ENCODE results near the gene NEK5. TPM values are rescaled to one million over a fixed set of nuclear protein-coding genes. Genes with fewer than 3 reads are reported as not detected.

NEK5 gene
- polyA plus RNA-seq, 3 donors: 0.07 TPM; not detected in 2

- Histone ChIP-seq H3K9me3 (replicated peaks in 1 of 2; ENCODE audit: control insufficient read depth in 1 of 2, insufficient read depth in 1 of 2, low read length in 2 of 2) (no peaks in the 10 kb centered on the region), H3K9ac (ENCODE audit: insufficient read depth, low read length, poor library complexity, severe bottlenecking) (no peak overlapping the region), H4K20me1 (ENCODE audit: insufficient read depth, low read length) (no peaks in the 10 kb centered on the region), H3K79me2 (ENCODE audit: insufficient read depth, low read length) (no peaks in the 10 kb centered on the region), H3K27me3 (ENCODE audit: control insufficient read depth in 2 of 2, insufficient read depth in 2 of 2, low read length in 2 of 2) (peaks cover 7 to 13% of the 10 kb centered on the region in 2 donors), H3K36me3 (replicated peaks in 1 of 2; ENCODE audit: control insufficient read depth in 1 of 2, insufficient read depth in 2 of 2, low read length in 2 of 2) (no peaks in the 10 kb centered on the region), H3K4me3 (replicated peaks in 1 of 3; ENCODE audit: low read depth in 2 of 3, low read length in 3 of 3) (no peak overlapping the region), H3K4me1 (ENCODE audit: control insufficient read depth in 1 of 2, insufficient read depth in 2 of 2, low read length in 2 of 2) (no peaks in the 10 kb centered on the region), H2AFZ (ENCODE audit: insufficient read depth, low read depth, low read length, poor library complexity, severe bottlenecking) (no peak overlapping the region), H3K4me2 (replicated peaks; ENCODE audit: extremely low read depth, low read length, poor library complexity, severe bottlenecking) (no peak overlapping the region), H3K27ac (ENCODE audit: low read depth in 1 of 2, low read length in 2 of 2) (no peak overlapping the region)
- WGBS (ENCODE audit: insufficient coverage): 84% methylated on average over 7 of the region's 7 CpGs
- no peak for DNase-seq
- Mint-ChIP-seq H3K4me1 (peaks cover 2% of the 10 kb centered on the region), H3K4me3 (no peak overlapping the region), H3K27ac (no peak overlapping the region), H3K27me3 (ENCODE audit: low read depth in 3 of 3) (peaks cover 13 to 21% (median 16%) of the 10 kb centered on the region in 3 donors), H3K36me3 (no peaks in the 10 kb centered on the region), H3K9me3 (peaks cover 0 to 1% (median 0%) of the 10 kb centered on the region in 7 donors)
- no peak for TF ChIP-seq CTCF (IDR thresholded peaks at IDR 0.05)
- intact Hi-C loops (cut with micrococcal nuclease): loop anchor here in 1 of 2 donors (10.0 kb wide), 1 partner anchor 120 kb away; the partner anchor contains the start of gene NEK5
Measured at GRCh38 chr13:52004511-52005170, 124.2 kb downstream of the NEK5 start.

GRCh38 chr13:52003541-52003940 is 125.3 kb downstream of the NEK5 start:
- peaks cover under 1% of the 10 kb centered on the region for H3K4me1 Mint-ChIP-seq
- DNase-seq: no peak
- intact Hi-C loops (cut with micrococcal nuclease): loop anchor here in 1 of 2 donors (10.0 kb wide), 1 partner anchor 121 kb away; the partner anchor contains the start of gene NEK5

More at GRCh38 chr13:52003541-52003940, 125.3 kb downstream of the NEK5 start:
- WGBS (ENCODE audit: insufficient coverage): 88% methylated on average over 2 of the region's 4 CpGs
- Mint-ChIP-seq H3K9me3 (peaks cover 0 to 1% (median 0%) of the 10 kb centered on the region in 7 donors), H3K4me3 (no peak overlapping the region), H3K27me3 (ENCODE audit: low read depth in 3 of 3) (peaks cover 5 to 10% (median 8%) of the 10 kb centered on the region in 3 donors), H3K27ac (no peak overlapping the region), H3K36me3 (no peaks in the 10 kb centered on the region)
- no peak overlapping the region for H3K4me3 ChIP-seq (replicated peaks in 1 of 3; ENCODE audit: low read depth in 2 of 3, low read length in 3 of 3)
- no peak overlapping the region for H2AFZ ChIP-seq (ENCODE audit: insufficient read depth, low read depth, low read length, poor library complexity, severe bottlenecking)
- no peak overlapping the region for H3K27ac ChIP-seq (ENCODE audit: low read depth in 1 of 2, low read length in 2 of 2)
- H3K4me2 ChIP-seq (replicated peaks; ENCODE audit: extremely low read depth, low read length, poor library complexity, severe bottlenecking): no peak overlapping the region
- no peaks in the 10 kb centered on the region for H3K36me3 ChIP-seq (replicated peaks in 1 of 2; ENCODE audit: control insufficient read depth in 1 of 2, insufficient read depth in 2 of 2, low read length in 2 of 2)
- no peak for TF ChIP-seq CTCF (IDR thresholded peaks at IDR 0.05)
- no peaks in the 10 kb centered on the region for H4K20me1 ChIP-seq (ENCODE audit: insufficient read depth, low read length)
- no peaks in the 10 kb centered on the region for H3K79me2 ChIP-seq (ENCODE audit: insufficient read depth, low read length)
- peaks cover 0 to 4% of the 10 kb centered on the region in 2 donors for H3K27me3 ChIP-seq (ENCODE audit: control insufficient read depth in 2 of 2, insufficient read depth in 2 of 2, low read length in 2 of 2)
- no peaks in the 10 kb centered on the region for H3K9me3 ChIP-seq (replicated peaks in 1 of 2; ENCODE audit: control insufficient read depth in 1 of 2, insufficient read depth in 1 of 2, low read length in 2 of 2)
- no peaks in the 10 kb centered on the region for H3K4me1 ChIP-seq (ENCODE audit: control insufficient read depth in 1 of 2, insufficient read depth in 2 of 2, low read length in 2 of 2)
- no peak overlapping the region for H3K9ac ChIP-seq (ENCODE audit: insufficient read depth, low read length, poor library complexity, severe bottlenecking)
